Smooth muscle cell (in vitro differentiated cells): ENCODE measurements around the gene CTDP1. TPM values are rescaled to one million over a fixed set of nuclear protein-coding genes. Genes with fewer than 3 reads are reported as not detected.
"Not testable (repeated sequence)": the region's sequence is repeated elsewhere in the genome, so short reads cannot be mapped to it uniquely, and the experiment has no call there.

Source experiments
- DNase-seq: peaks from one replicate; lab custom pipeline; 2025; ENCODE audit not compliant: unreplicated experiment; lab: John Stamatoyannopoulos, UW
- H2AFZ ChIP-seq: fragments of 200-600 bp; sonication (generic); 2 replicates; pipeline ENCODE4 v1.6.0; 2016; ENCODE audit warnings: antibody characterized with exemption, low read depth, mild to moderate bottlenecking
- H3F3A ChIP-seq: fragments of 200-600 bp; sonication (generic); 2 replicates; pipeline ENCODE4 v1.6.0; 2017; ENCODE audit warnings: antibody characterized with exemption, low read depth
- H3K27ac ChIP-seq: fragments of 200-600 bp; sonication (generic); 2 replicates; pipeline ENCODE4 v1.5.1; 2016; ENCODE audit warnings: low read depth, mild to moderate bottlenecking
- H3K27me3 ChIP-seq: fragments of 200-600 bp; sonication (generic); 2 replicates; pipeline ENCODE4 v1.6.1; 2016; ENCODE audit warnings: low read depth, mild to moderate bottlenecking
- H3K36me3 ChIP-seq: fragments of 200-600 bp; sonication (generic); 2 replicates; pipeline ENCODE4 v1.5.1; 2016; ENCODE audit warnings: low read depth
- H3K4me1 ChIP-seq: fragments of 200-600 bp; sonication (generic); 2 replicates; pipeline ENCODE4 v1.5.1; 2016; ENCODE audit warnings: low read depth
- H3K4me2 ChIP-seq: fragments of 200-600 bp; sonication (generic); 2 replicates; pipeline ENCODE4 v1.6.0; 2016; ENCODE audit warnings: mild to moderate bottlenecking
- H3K4me3 ChIP-seq: fragments of 200-600 bp; sonication (generic); 2 replicates; pipeline ENCODE4 v1.5.1; 2016; ENCODE audit warnings: mild to moderate bottlenecking
- H3K79me2 ChIP-seq: fragments of 200-600 bp; sonication (generic); 2 replicates; pipeline ENCODE4 v1.6.0; 2016; ENCODE audit warnings: low read depth, mild to moderate bottlenecking
- H3K9ac ChIP-seq: fragments of 200-600 bp; sonication (generic); 2 replicates; pipeline ENCODE4 v1.6.0; 2016; ENCODE audit warnings: low read depth
- H3K9me3 ChIP-seq: fragments of 200-600 bp; sonication (generic); replicated peaks from 2 replicates; pipeline ENCODE4 v1.5.1; 2016; ENCODE audit warnings: low read depth
- H4K20me1 ChIP-seq: fragments of 200-600 bp; sonication (generic); 2 replicates; pipeline ENCODE4 v1.6.0; 2016; ENCODE audit warnings: low read depth
- CTCF ChIP-seq: fragments of 200-600 bp; sonication (generic); IDR thresholded peaks from 2 replicates; pipeline ENCODE4 v1.5.1; 2017; ENCODE audit warnings: borderline replicate concordance, mild to moderate bottlenecking, antibody characterized with exemption; ENCODE audit not compliant: insufficient read depth, poor library complexity, severe bottlenecking
- WGBS: methylation state at CpG from one replicate; pipeline ENCODE4 v1.1.7; 2016; ENCODE audit warnings: low lambda C conversion rate; 5-methylcytosine and 5-hydroxymethylcytosine counted together
- polyA plus RNA-seq: library from polyadenylated mRNA; unstranded; fragments of >200 nt; fragmentation: Nextera tagmentation; extraction: Ambion mirVana; gene quantifications from 2 replicates; pipeline ENCODE4 v1.2.1, GENCODE V29; 2016
- total RNA-seq: library from RNA; depleted of rRNA; stranded (reverse); fragments of >200 nt; gene quantifications from 2 replicates; pipeline ENCODE4 v1.2.3, GENCODE V29; 2014

The CTDP1 gene
- total and polyA plus RNA-seq, 2 experiments from 2014 or later: 14.1 to 18.4 TPM

GRCh38 chr18:79730804-79731203 is 51.2 kb downstream of the CTDP1 start:
- Histone ChIP-seq H3K4me2 (no peak overlapping the region), H3F3A (no peaks in the 10 kb centered on the region), H3K9ac (no peak overlapping the region), H3K79me2 (peaks cover 4% of the 10 kb centered on the region), H4K20me1 (peaks cover 11% of the 10 kb centered on the region), H3K9me3 (peaks cover 12% of the 10 kb centered on the region), H3K4me3 (no peak overlapping the region), H3K36me3 (peaks cover 8% of the 10 kb centered on the region), H3K27me3 (no peaks in the 10 kb centered on the region), H3K4me1 (no peaks in the 10 kb centered on the region), H3K27ac (no peak overlapping the region), H2AFZ (no peak overlapping the region)
- WGBS: 97% methylated on average over 11 of the region's 11 CpGs
- no peak for TF ChIP-seq CTCF
- no peak for DNase-seq

GRCh38 chr18:79731881-79732720 is 52.5 kb downstream of the CTDP1 start:
- not testable (repeated sequence) for H3K4me1 ChIP-seq, H3F3A ChIP-seq, H3K4me3 ChIP-seq, H3K9ac ChIP-seq, H3K27ac ChIP-seq, H3K36me3 ChIP-seq, H3K79me2 ChIP-seq, H3K4me2 ChIP-seq, H3K27me3 ChIP-seq, H2AFZ ChIP-seq, H4K20me1 ChIP-seq, DNase-seq
- H3K9me3 ChIP-seq: peaks cover 12% of the 10 kb centered on the region
- over 99% methylated on average over 17 of the region's 17 CpGs for WGBS

- Histone ChIP-seq H3K4me2 (no peak overlapping the region), H2AFZ (no peak overlapping the region), H4K20me1 (peaks cover under 1% of the 10 kb centered on the region), H3K27ac (no peak overlapping the region), H3K4me1 (no peaks in the 10 kb centered on the region), H3K4me3 (no peak overlapping the region), H3F3A (no peaks in the 10 kb centered on the region), H3K36me3 (peaks cover 8% of the 10 kb centered on the region), H3K79me2 (no peaks in the 10 kb centered on the region), H3K9ac (no peak overlapping the region), H3K27me3 (no peaks in the 10 kb centered on the region), H3K9me3 (peaks cover 12% of the 10 kb centered on the region)
- no peak for TF ChIP-seq CTCF
- 97% methylated on average over 9 of the region's 9 CpGs for WGBS
- no peak for DNase-seq
These were observed 53.1 kb downstream of the CTDP1 start for GRCh38 chr18:79732721-79733025.

- H3K4me3 ChIP-seq: no peak overlapping the region
- H3K9ac ChIP-seq: no peak overlapping the region
- H2AFZ ChIP-seq: no peak overlapping the region
- H3K4me2 ChIP-seq: no peak overlapping the region
- DNase-seq: no peak
- no peaks in the 10 kb centered on the region for H3K79me2 ChIP-seq
- no peak overlapping the region for H3K27ac ChIP-seq
- H3K36me3 ChIP-seq: peaks cover 8% of the 10 kb centered on the region
- no peak for TF ChIP-seq CTCF
- H4K20me1 ChIP-seq: no peaks in the 10 kb centered on the region
- no peaks in the 10 kb centered on the region for H3F3A ChIP-seq
- H3K9me3 ChIP-seq: peaks cover 12% of the 10 kb centered on the region
- H3K4me1 ChIP-seq: no peaks in the 10 kb centered on the region
- no peaks in the 10 kb centered on the region for H3K27me3 ChIP-seq
- WGBS: 98% methylated on average over 38 of the region's 38 CpGs
These were observed 53.6 kb downstream of the CTDP1 start for GRCh38 chr18:79733135-79733701.
